PC-9 (cell line): ENCODE measurements around the gene MYOM1. TPM values are rescaled to one million over a fixed set of nuclear protein-coding genes. Genes with fewer than 3 reads are reported as not detected.

ENCODE experiments used
- BruUV-seq: library from RNA; stranded (reverse); fragments of 400-500 nt; replicated peaks from 2 replicates; lab custom pipeline; 2021; lab: Mats Ljungman, UMichigan
- CTCF ChIA-PET: fragments of 300-600 bp; sonication (Branson Sonifier 250); formaldehyde crosslinking; loops from one replicate; lab custom pipeline; 2022; ENCODE audit warnings: antibody characterized with exemption; lab: Charles Lee
- POLR2A ChIA-PET: fragments of 300-600 bp; sonication (Branson Sonifier 250); formaldehyde crosslinking; loops from one replicate; lab custom pipeline; 2022; ENCODE audit warnings: antibody characterized with exemption; ENCODE audit not compliant: unreplicated experiment; lab: Charles Lee
- DNase-seq, 2 experiments: peaks; one replicate each; pipeline versions ENCODE4 v3.0.0 to v3.0.0-alpha.2; 2015 to 2022; ENCODE audit warnings: mixed read lengths in 1 of 2
- H2AFZ ChIP-seq: fragments of 200-600 bp; sonication (generic); 2 replicates; pipeline ENCODE4 v1.8.1; 2017; ENCODE audit warnings: antibody characterized with exemption
- H3F3A ChIP-seq: fragments of 200-600 bp; sonication (generic); 2 replicates; pipeline ENCODE4 v1.8.1; 2017; ENCODE audit warnings: antibody characterized with exemption, mild to moderate bottlenecking, low read depth; ENCODE audit not compliant: insufficient read depth
- H3K27ac ChIP-seq: fragments of 200-600 bp; sonication (generic); 2 replicates; pipeline ENCODE4 v1.6.1; 2016; ENCODE audit warnings: mixed run types
- H3K27me3 ChIP-seq: fragments of 200-600 bp; sonication (generic); 2 replicates; pipeline ENCODE4 v1.6.1; 2016; ENCODE audit warnings: low read depth, mixed run types; ENCODE audit not compliant: insufficient read depth
- H3K36me3 ChIP-seq: fragments of 200-600 bp; sonication (generic); 2 replicates; pipeline ENCODE4 v1.6.1; 2016; ENCODE audit warnings: low read depth, mixed run types
- H3K4me1 ChIP-seq: fragments of 200-600 bp; sonication (generic); replicated peaks from 2 replicates; pipeline ENCODE4 v1.6.1; 2016; ENCODE audit warnings: mixed run types; ENCODE audit not compliant: insufficient read depth
- H3K4me2 ChIP-seq: fragments of 200-600 bp; sonication (generic); 2 replicates; pipeline ENCODE4 v1.6.1; 2017; ENCODE audit warnings: mixed run types
- H3K4me3 ChIP-seq: fragments of 200-600 bp; sonication (generic); 2 replicates; pipeline ENCODE4 v1.6.1; 2016; ENCODE audit warnings: mixed run types
- H3K79me2 ChIP-seq: fragments of 200-600 bp; sonication (generic); 2 replicates; pipeline ENCODE4 v1.6.1; 2017; ENCODE audit warnings: low read depth, mixed run types
- H3K9me2 ChIP-seq: fragments of 200-600 bp; sonication (generic); 2 replicates; pipeline ENCODE4 v1.8.1; 2017; ENCODE audit warnings: mild to moderate bottlenecking; ENCODE audit not compliant: insufficient read depth
- H3K9me3 ChIP-seq: fragments of 200-600 bp; sonication (generic); 2 replicates; pipeline ENCODE4 v1.8.1; 2016; ENCODE audit warnings: low read depth; ENCODE audit not compliant: insufficient read depth
- H4K20me1 ChIP-seq: fragments of 200-600 bp; sonication (generic); 2 replicates; pipeline ENCODE4 v1.8.1; 2017; ENCODE audit not compliant: insufficient read depth
- CTCF ChIP-seq: fragments of 200-600 bp; sonication (generic); conservative IDR thresholded peaks from 2 replicates; pipeline ENCODE4 v1.6.1; 2017; ENCODE audit warnings: mixed run types, antibody characterized with exemption, mild to moderate bottlenecking, moderate library complexity
- EZH2 ChIP-seq: fragments of 200-600 bp; sonication (generic); IDR thresholded peaks from 2 replicates; pipeline ENCODE4 v1.8.0; 2017; ENCODE audit warnings: antibody characterized with exemption, low read depth
- intact Hi-C: fragments of 100-400 bp; cut with micrococcal nuclease; formaldehyde crosslinking; loops from one replicate; pipeline ENCODE4 v1.10.0; 2022; ENCODE audit not compliant: unreplicated experiment
- total RNA-seq: library from RNA; stranded (reverse); gene quantifications from 2 replicates; pipeline ENCODE4 v1.2.3, GENCODE V29; 2021

The MYOM1 gene
- total RNA-seq, 1 experiment from 2014 or later = 1.3 TPM

DNA sequence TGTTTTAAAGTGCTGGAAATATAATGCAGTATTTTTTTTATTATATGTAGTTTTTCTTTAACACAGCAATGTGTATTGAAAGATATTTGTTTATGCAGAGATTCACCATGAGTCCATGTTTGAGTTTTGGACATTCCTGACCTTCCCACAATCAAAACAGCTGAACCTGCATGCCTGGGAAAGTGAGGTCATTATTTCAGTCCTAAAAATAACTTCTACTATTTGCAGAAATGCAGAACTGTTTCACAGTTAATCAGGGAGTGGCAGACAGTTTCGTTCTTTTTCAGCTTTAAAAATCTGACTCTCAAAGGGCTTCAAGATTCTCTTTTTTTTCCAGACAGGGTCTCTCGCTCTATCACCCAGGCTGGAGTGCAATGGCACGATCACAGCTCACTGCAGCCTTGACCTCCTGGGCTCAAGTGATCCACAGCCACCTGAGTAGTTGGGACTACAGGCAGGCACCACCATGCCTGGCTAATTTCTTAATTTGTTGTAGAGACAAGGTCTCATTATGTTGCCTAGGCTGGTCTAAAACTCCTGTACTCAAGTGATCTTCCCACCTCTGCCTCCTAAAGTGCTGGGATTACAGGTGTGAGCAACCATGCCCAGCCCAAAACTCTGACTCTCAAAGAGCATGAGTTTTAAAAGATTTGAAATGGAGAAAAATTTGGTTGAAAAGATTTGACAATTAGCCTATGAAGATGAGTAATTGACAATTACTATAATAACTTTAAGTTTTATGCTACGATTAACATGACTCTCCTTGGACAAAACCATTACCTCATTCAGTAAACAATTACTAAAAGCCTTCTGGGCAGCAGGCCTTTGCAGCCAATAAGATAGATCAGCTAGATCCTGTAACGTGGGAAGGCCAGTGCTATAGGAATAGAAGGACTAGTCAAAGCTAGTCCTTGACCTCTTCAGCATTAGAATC, 37.2 kb upstream of the MYOM1 start:
- peak in 1 of 2 experiments; percentile 47 for DNase-seq
- TF ChIP-seq EZH2 (no peak), CTCF (no peak)
- ChIA-PET POLR2A (interaction anchor here (0.6 to 0.7 kb wide), 3 partner anchors 10 to 152 kb away, joined by 3 to 39 read pairs (median 5); no protein-coding TSS in a partner anchor), CTCF (no interaction called here)
- peaks cover 69% of the 10 kb centered on the region for H3F3A ChIP-seq
- H2AFZ ChIP-seq = no peak overlapping the region
- no peaks in the 10 kb centered on the region for H4K20me1 ChIP-seq
- intact Hi-C loops = no loop called here
- BruUV-seq = no TSS peak
- peak overlapping the region; percentile 55 for H3K27ac ChIP-seq
- H3K27me3 ChIP-seq = no peaks in the 10 kb centered on the region
- H3K9me2 ChIP-seq = no peaks in the 10 kb centered on the region
- no peaks in the 10 kb centered on the region for H3K9me3 ChIP-seq
- H3K4me2 ChIP-seq = 0 out of 2 replicates have a peak overlapping the region, but pooled peaks have one; percentile 12
- no peak overlapping the region for H3K4me3 ChIP-seq
- peaks cover 17% of the 10 kb centered on the region for H3K4me1 ChIP-seq
- H3K79me2 ChIP-seq = peaks cover 20% of the 10 kb centered on the region
- H3K36me3 ChIP-seq = peaks cover 52% of the 10 kb centered on the region

- peaks cover 32% of the 10 kb centered on the region for H3K79me2 ChIP-seq
- H3K4me2 ChIP-seq = no peak overlapping the region
- DNase-seq = no peak
- H3K4me1 ChIP-seq = peaks cover 23% of the 10 kb centered on the region
- ChIA-PET CTCF (no interaction called here), POLR2A (interaction anchor here (0.6 to 0.7 kb wide), 2 partner anchors 71 to 708 kb away, joined by 3 read pairs; no protein-coding TSS in a partner anchor)
- intact Hi-C loops = no loop called here
- H3F3A ChIP-seq = peaks cover 63% of the 10 kb centered on the region
- H3K9me3 ChIP-seq = no peaks in the 10 kb centered on the region
- peaks cover 56% of the 10 kb centered on the region for H3K36me3 ChIP-seq
- BruUV-seq = no TSS peak
- H3K27me3 ChIP-seq = no peaks in the 10 kb centered on the region
- no peak for TF ChIP-seq EZH2
- TF ChIP-seq CTCF = no peak
- no peaks in the 10 kb centered on the region for H4K20me1 ChIP-seq
- no peaks in the 10 kb centered on the region for H3K9me2 ChIP-seq
- no peak overlapping the region for H3K4me3 ChIP-seq
- no peak overlapping the region for H2AFZ ChIP-seq
- H3K27ac ChIP-seq = no peak overlapping the region
These were observed 35.9 kb upstream of the MYOM1 start for GRCh38 chr18:3255611-3256165.

DNA sequence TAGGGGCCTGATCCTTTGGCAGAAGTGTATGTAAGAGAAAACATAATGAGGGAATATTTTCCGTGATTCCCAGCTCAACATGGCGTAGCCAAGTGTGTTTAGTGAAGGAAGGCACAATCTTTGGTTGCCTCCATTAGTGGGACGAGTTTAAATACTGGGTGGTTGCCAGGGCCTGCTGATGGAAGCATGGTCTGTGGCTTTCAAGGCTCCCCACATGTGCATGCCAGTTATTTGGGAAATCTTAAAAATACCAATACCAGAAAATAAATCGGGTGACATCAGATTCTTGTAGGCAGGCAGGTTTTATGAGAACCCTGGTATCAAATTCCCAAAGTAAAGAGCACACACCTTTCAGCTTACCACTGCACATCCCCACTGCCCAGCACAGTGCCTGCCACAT, 35.0 kb upstream of the MYOM1 start:
- Histone ChIP-seq H3K4me2 (no peak overlapping the region), H3K36me3 (peaks cover 63% of the 10 kb centered on the region), H3K9me2 (no peaks in the 10 kb centered on the region), H3K27me3 (no peaks in the 10 kb centered on the region), H3K4me1 (peaks cover 24% of the 10 kb centered on the region), H3K27ac (no peak overlapping the region), H3K79me2 (peaks cover 42% of the 10 kb centered on the region), H3F3A (peaks cover 63% of the 10 kb centered on the region), H2AFZ (no peak overlapping the region), H3K9me3 (no peaks in the 10 kb centered on the region), H4K20me1 (no peaks in the 10 kb centered on the region), H3K4me3 (no peak overlapping the region)
- POLR2A ChIA-PET = interaction anchor here (0.6 to 0.7 kb wide), 3 partner anchors 70 to 709 kb away, joined by 3 to 5 read pairs (median 3); no protein-coding TSS in a partner anchor
- TF ChIP-seq CTCF (no peak), EZH2 (no peak)
- CTCF ChIA-PET = no interaction called here
- BruUV-seq = no TSS peak
- no peak for DNase-seq
- intact Hi-C loops = no loop called here
